SH-SY5Y (cell line): ENCODE data around the gene KLHL3.

Experiments used
- GATA2 ChIP-seq: IDR thresholded peaks from 2 replicates; pipeline ENCODE4 v1.6.1; 2011; ENCODE audit warnings: mild to moderate bottlenecking, low read depth, low read length
- GATA3 ChIP-seq: IDR thresholded peaks from 2 replicates; pipeline ENCODE4 v1.6.1; 2011; ENCODE audit warnings: low read depth, mild to moderate bottlenecking, low read length, moderate library complexity

Gene KLHL3

DNA sequence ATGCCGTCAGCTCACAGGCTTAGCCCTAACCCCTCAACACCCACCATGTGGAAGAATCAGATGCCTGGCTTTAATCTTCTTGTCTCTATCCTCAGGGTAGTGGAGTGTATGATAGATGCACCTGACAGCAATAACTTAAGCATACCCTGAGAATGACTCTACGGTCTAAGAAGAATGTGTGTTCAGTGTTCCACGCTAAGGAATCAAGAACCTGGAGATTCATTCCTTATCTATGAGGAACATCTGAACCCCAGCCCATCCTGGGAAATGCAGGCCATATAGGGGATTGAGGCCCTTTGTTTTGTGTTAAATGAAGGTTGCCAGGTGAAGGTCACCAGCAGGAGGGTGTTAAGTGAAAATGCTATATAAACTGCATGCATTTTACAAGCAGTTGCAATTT is 63.0 kb downstream of the KLHL3 start:
- no peak for TF ChIP-seq GATA2
- TF ChIP-seq GATA3 = no peak

DNA sequence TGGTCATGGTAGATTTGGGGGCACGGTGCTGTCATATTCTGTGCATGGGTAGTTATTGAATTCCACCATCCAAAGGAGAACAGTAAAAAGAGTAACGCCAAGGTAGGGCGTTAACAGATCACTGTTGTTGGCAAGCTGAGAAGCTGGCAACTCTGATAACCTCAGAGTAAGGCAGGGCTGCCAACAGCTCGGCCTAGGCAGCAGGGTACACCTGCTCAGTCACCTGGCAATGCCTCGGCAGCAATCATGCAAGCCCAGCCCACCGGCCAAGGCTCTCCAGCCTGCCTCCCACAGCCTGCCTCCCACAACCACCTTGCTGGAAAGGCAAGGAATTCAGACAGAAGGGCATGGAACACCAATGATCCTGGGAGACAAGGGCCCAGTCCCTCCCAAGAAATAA is 63.9 kb downstream of the KLHL3 start:
- TF ChIP-seq GATA2 = no peak
- TF ChIP-seq GATA3 = no peak

- no peak for TF ChIP-seq GATA2
- TF ChIP-seq GATA3 = no peak
Observed at GRCh38 chr5:137669811-137670210, 66.1 kb downstream of the KLHL3 start.

DNA sequence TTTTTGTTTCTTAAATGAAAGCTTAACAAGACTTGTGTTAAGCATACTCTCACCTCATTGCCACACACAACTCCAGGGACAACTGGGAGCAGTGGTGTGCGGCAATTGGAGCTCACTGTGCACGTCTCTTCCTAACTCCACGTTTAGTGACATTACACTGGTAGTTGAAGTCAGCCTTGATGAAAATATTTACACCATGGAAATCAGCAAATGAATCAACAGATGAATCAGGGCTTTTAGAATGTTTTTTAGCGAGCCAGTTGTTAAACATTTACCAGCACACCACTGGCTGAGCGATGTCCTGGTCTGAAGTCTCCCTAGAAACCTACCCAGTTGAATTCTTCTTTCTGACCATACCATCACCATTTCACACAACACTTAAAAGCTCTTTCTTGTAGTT is 67.3 kb downstream of the KLHL3 start:
- TF ChIP-seq GATA3 (no peak), GATA2 (no peak)

- no peak for TF ChIP-seq GATA2
- TF ChIP-seq GATA3 = no peak
Observed at GRCh38 chr5:137667341-137667740, 68.5 kb downstream of the KLHL3 start.

GRCh38 chr5:137666901-137667300 is 69.0 kb downstream of the KLHL3 start:
- no peak for TF ChIP-seq GATA3

GRCh38 chr5:137666461-137666850 is 69.4 kb downstream of the KLHL3 start:
- no peak for TF ChIP-seq GATA3
- no peak for TF ChIP-seq GATA2

GRCh38 chr5:137665678-137666460 is 70.0 kb downstream of the KLHL3 start:
- no peak for TF ChIP-seq GATA3
- TF ChIP-seq GATA2 = no peak

DNA sequence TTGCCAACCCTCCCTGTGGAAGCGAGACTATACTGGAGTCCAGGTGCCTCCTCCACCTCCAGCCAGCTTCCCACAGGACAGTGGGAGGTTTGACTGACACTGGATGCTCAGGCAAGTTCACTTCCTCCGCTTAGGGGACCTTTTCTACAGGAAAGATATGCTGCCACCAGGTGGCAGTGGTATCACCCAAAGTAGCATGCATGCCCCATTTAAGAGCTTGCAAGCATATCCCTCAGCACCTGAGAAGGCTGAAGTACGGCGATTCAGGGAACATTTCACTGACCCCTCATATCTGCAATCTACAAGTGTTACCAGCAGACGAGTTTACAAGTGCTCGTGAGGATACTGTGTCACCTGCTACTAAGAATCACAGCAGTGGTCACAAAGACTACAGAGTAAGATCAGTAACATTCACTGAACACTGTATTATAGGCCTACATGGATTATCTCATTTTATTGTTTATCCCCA is 75.5 kb downstream of the KLHL3 start:
- TF ChIP-seq GATA2 (no peak), GATA3 (no peak)

DNA sequence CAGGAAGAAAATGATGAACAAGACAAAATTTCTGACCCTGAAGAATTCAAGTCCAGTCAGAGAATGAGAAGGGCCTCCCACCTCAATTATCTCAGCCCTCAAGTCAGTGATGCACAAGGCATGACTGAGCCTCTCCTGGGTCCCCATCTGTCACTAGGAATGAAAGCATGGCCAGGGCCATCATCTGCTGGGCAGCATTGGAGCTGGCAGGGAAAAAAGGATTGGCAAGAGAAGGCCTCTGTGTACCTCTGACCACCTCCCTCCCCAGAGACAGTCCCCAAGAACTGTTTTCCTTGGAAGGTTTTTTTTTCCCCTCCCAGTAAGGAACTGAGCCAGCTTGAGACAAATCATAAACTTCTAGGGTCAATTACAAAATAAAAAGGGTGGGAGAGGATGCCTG is 76.7 kb downstream of the KLHL3 start:
- TF ChIP-seq GATA2 = no peak
- no peak for TF ChIP-seq GATA3

DNA sequence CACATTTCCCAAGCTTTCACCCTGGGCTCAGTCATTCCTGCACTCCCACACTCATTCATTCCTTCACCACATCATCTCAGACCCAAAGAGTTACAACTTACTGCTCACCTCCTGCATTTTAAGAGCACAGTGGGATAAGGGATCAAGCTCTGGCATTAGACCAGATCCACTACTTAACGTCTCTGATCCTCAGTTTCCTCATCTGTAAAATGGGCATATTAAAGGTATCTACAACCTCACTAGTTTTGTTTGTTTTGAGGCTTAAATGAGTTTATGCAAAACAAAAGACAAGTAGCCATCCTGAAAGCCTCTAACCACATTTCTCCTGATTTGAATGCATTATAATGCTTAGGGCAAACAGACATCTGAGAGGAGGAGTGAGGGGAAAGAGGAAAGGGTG is 77.6 kb downstream of the KLHL3 start:
- no peak for TF ChIP-seq GATA2
- TF ChIP-seq GATA3 = no peak

GRCh38 chr5:137657073-137657472 is 78.8 kb downstream of the KLHL3 start:
- no peak for TF ChIP-seq GATA2
- no peak for TF ChIP-seq GATA3

DNA sequence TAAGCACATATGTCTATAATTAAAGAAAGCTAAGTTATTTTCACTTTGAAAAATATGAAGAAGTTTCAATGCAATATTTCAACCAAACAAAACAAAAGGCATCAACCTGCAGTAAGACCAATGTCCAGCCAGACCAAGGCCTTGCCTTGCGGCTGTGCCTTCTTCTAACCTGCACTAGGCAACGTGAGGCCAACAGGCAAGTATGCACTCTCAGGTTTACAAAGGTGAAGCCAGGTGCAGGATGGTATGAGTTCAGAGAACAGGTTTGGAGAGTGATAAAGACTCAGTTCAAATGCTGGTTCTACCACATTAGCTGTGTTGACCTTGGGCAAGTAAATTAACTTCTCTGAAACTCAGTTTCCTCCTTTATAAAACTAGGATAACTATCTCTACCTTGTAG is 79.3 kb downstream of the KLHL3 start:
- TF ChIP-seq GATA2 = no peak
- no peak for TF ChIP-seq GATA3

GRCh38 chr5:137651022-137651421 is 84.9 kb downstream of the KLHL3 start:
- TF ChIP-seq GATA3 (no peak), GATA2 (no peak)

GRCh38 chr5:137649228-137649935 is 86.5 kb downstream of the KLHL3 start:
- no peak for TF ChIP-seq GATA3
- TF ChIP-seq GATA2 = no peak
